22Rv1 (cell line): Measurements from ENCODE around the gene SCUBE1.
A peak's percentile ranks its signal among the peaks of the same experiment; 100 is the strongest.
"Not testable (repeated sequence)": the region's sequence is repeated elsewhere in the genome, so short reads cannot be mapped to it uniquely, and the experiment has no call there.

ENCODE experiments used
- H3K27ac ChIP-seq: fragments of 450-650 bp; 2 replicates; pipeline ENCODE4 v1.5.1; 2017
- ZFX ChIP-seq: fragments of 450-650 bp; IDR thresholded peaks from 2 replicates; pipeline ENCODE4 v1.6.1; 2017; ENCODE audit warnings: antibody characterized with exemption, borderline replicate concordance
- TF ChIP-seq, protein P1 (sequence below): fragments of 450-650 bp; IDR thresholded peaks from 2 replicates; pipeline ENCODE4 v1.5.1; 2017; ENCODE audit warnings: mild to moderate bottlenecking

The SCUBE1 gene

DNA sequence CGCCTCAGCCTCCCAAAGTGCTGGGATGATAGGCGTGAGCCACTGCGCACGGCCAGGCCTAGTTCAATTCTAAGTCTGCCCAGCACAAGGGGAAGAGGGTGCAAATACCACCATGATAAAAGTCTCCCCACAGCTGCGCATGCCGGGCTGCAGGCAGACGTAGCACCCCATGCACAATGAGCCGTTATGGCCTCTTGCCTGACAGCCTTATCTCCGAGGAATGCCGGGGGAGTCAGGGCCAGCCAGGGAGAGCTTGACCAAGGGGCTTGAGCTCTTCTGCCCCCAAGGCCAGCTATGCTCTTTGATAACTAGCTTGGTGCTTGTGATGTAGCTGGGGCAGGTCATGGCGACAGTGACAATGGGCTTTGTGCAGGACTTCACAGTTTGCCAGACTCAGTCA, 13.7 kb upstream of the SCUBE1 start:
- no peak overlapping the region for H3K27ac ChIP-seq
- TF ChIP-seq ZFX, result no peak
- TF ChIP-seq, protein P1, sequence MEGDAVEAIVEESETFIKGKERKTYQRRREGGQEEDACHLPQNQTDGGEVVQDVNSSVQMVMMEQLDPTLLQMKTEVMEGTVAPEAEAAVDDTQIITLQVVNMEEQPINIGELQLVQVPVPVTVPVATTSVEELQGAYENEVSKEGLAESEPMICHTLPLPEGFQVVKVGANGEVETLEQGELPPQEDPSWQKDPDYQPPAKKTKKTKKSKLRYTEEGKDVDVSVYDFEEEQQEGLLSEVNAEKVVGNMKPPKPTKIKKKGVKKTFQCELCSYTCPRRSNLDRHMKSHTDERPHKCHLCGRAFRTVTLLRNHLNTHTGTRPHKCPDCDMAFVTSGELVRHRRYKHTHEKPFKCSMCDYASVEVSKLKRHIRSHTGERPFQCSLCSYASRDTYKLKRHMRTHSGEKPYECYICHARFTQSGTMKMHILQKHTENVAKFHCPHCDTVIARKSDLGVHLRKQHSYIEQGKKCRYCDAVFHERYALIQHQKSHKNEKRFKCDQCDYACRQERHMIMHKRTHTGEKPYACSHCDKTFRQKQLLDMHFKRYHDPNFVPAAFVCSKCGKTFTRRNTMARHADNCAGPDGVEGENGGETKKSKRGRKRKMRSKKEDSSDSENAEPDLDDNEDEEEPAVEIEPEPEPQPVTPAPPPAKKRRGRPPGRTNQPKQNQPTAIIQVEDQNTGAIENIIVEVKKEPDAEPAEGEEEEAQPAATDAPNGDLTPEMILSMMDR, result no peak

DNA sequence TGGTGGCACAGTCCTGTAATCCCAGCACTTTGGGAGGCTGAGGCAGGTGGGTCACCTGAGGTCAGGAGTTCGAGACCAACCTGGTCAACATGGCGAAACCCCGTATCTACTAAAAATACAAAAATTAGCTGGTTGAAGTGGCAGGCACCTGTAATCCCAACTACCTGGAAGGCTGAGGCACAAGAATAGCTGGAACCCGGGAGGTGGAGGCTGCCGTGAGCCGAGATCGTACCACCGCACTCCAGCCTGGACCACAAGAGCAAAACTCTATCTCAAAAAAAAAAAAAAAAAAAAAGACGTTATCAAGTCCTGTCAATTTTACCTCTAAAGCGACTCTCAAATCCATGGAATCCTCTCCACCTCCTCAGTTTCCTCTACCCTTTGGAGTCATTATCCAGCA, 12.5 kb upstream of the SCUBE1 start:
- not testable (repeated sequence) for H3K27ac ChIP-seq

DNA sequence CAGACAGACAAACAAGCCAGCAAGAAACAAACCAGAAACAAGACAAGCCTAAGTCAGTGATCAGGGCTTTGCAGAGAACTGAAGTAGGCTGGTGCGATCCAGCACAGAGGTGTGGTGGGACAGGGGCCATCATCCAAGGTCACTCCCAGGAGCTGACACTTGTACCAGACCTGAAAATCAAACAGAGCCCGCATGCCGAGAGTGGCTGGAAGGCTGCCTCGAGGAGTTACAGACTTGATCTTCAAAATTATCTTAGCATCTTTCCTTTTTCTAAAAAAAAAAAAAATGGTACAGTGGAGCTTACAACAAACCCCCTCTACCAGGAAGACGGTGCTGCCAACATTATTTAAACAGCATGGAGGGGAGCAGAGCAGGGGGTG, 8.8 kb upstream of the SCUBE1 start:
- H3K27ac ChIP-seq, result no peak overlapping the region
- TF ChIP-seq ZFX, result no peak
- TF ChIP-seq, protein P1, result no peak

DNA sequence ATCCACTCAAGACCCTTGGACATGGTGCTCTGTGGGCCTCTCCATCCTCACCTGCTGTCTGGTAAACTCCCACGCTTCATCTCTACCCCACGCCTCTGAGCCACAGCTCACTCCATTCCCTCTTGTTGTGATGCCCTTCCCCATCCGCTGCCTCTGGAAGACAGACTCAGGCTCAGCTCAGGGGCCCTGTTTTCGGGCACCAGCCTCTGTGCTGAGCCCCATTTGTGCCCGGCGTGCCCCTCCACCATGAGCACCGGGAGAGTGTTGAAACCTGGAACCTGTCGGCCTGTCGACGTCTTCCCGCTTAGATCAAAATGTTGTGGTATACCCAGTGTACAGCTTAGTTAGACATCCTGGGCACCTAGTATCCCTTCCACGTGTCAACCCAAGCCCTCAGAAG, 6.5 kb upstream of the SCUBE1 start:
- H3K27ac ChIP-seq, result no peak overlapping the region
- TF ChIP-seq, protein P1, result no peak
- TF ChIP-seq ZFX, result no peak

DNA sequence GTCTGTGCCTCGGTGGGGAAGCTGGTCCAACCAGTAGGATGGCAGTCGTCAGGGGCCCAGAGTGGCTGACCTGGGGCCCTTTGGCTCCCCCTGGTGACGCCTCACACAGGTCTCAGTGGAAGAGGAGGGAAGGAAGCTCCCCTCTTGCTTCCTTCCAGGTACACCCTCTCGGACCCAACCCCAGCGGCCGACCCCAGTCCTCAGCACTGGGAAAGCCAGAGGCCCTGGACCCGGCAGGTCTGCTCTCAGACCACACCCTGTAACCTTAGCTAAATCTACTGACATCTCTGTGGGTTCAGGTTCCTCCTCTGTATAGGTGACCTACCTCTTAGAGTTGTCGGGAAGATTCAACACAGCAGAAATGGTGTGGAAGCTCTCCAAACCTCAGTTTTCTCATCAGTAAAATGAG, 3.4 kb upstream of the SCUBE1 start:
- no peak overlapping the region for H3K27ac ChIP-seq
- TF ChIP-seq, protein P1, result peak; percentile 79
- no peak for TF ChIP-seq ZFX

DNA sequence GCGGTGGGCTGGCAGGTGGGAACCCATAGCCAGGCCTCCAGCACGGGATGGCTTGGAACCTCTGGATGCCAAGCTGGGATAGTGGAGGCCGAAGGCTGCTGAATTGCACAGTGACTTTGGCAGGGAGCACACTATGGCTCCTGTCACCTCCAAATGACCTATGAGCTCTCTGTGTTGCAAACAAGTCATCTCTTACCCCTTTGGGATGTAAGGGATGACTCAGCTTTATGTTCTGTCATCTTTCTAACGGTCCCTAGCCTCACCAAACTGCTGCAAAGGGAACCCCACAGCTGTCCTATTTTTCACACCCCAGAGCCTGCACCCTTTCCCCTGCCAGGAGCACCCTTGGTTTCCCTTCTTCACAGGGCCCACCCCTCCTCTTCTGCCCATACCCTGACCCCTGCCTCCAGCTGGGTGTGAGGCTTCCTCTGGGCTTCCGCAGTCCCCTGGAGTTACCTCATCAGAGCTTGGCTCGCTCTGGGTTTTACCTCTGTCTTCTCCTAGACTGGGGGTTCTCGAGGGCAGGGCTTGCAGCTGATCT, 2.7 kb upstream of the SCUBE1 start:
- TF ChIP-seq, protein P1, result no peak
- no peak for TF ChIP-seq ZFX
- H3K27ac ChIP-seq, result no peak overlapping the region

DNA sequence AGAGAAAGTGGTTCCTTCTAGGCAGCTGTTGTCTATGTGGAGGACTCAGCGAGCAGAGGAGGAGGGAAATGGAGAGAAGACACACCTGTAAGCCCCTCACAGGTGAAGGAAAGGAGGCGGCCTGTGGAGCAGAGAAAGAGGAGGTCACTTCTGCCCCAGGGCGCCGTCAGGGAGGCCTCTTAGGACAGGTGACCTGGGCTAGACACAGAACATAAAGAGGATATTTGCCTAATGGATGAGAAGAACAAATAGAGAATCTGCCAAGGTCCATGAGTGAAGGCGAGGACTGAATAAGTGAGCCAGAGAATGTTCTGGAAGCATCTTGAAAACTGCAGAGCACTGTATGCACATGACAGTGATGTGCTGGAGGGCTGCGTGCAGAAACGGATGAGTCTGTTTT, 2.2 kb upstream of the SCUBE1 start:
- no peak overlapping the region for H3K27ac ChIP-seq
- TF ChIP-seq, protein P1, result no peak

DNA sequence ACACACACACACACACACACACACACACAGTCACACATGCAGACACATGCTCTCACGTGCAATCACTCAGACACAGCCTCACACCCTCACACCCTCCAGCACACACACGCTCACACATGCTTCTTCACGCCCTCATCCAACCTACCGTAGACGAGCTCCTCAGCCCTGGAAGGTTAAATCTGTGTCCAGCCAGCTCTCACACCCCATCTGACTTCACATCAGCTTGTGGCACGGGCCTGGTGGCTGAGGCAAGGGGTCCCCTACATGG, 1.3 kb upstream of the SCUBE1 start:
- no peak overlapping the region for H3K27ac ChIP-seq
- TF ChIP-seq, protein P1, result no peak
- TF ChIP-seq ZFX, result no peak
